B cell (primary cell): Measurements from ENCODE around the gene RAB31. TPM values are rescaled to one million over a fixed set of nuclear protein-coding genes. Genes with fewer than 3 reads are reported as not detected.

Source experiments
- ATAC-seq: fragments of 200-7000 bp; cut with Tn5 transposase; one replicate; pipeline ENCODE4 v1.10.0; 2021; ENCODE audit warnings: low read depth, mild to moderate bottlenecking, moderate number of reproducible peaks, moderate library complexity
- CTCF ChIA-PET: fragments of 350-600 bp; sonication (Branson Sonifier 250); formaldehyde crosslinking; loops from one replicate; lab custom pipeline; 2021; ENCODE audit warnings: antibody characterized with exemption, inconsistent platforms; lab: Charles Lee
- POLR2A ChIA-PET: fragments of 350-600 bp; sonication (Branson Sonifier 250); formaldehyde crosslinking; loops from one replicate; lab custom pipeline; 2021; ENCODE audit warnings: antibody characterized with exemption; lab: Charles Lee
- DNase-seq: peaks from one replicate; pipeline ENCODE4 v3.0.0; 2013
- H2AFZ ChIP-seq: 2 replicates; pipeline ENCODE4 v1.6.1; 2012; ENCODE audit warnings: mild to moderate bottlenecking, low read depth, low read length; ENCODE audit not compliant: insufficient read depth, poor library complexity, severe bottlenecking
- H3K27ac ChIP-seq, 2 donors: 1 replicate in 1 of 2; 2 replicates in 1 of 2; pipeline ENCODE4 v1.5.1; 2012 to 2013; ENCODE audit warnings: low read length in 2 of 2, mild to moderate bottlenecking in 2 of 2, moderate library complexity in 1 of 2
- H3K27me3 ChIP-seq, 4 experiments: fragments of 200-600 bp in 1 of 4; sonication (generic) in 1 of 4; replicated peaks in 1 of 4; 1 replicate in 2 of 4; 2 replicates in 2 of 4; pipeline versions ENCODE4 v1.6.1 to v1.7.0; 2013 to 2016; ENCODE audit warnings: low read length in 3 of 4, mild to moderate bottlenecking in 2 of 4, mixed read lengths in 1 of 4, moderate library complexity in 1 of 4; ENCODE audit not compliant: insufficient read depth in 4 of 4, control insufficient read depth in 3 of 4; ENCODE audit errors: control extremely low read depth in 1 of 4
- H3K36me3 ChIP-seq, 2 experiments: replicated peaks in 1 of 2; 1 replicate in 1 of 2; 2 replicates in 1 of 2; pipeline versions ENCODE4 v1.6.1 to v1.7.1; 2013; ENCODE audit warnings: low read length in 1 of 2; ENCODE audit not compliant: insufficient read depth in 2 of 2, control insufficient read depth in 1 of 2; ENCODE audit errors: control extremely low read depth in 1 of 2, extremely low read depth in 1 of 2
- H3K4me1 ChIP-seq, 2 donors: fragments of 200-600 bp in 1 of 2; sonication (generic) in 1 of 2; 1 replicate in 1 of 2; 2 replicates in 1 of 2; pipeline versions ENCODE4 v1.5.1 to v1.6.1; 2013 to 2017; ENCODE audit warnings: low read length in 2 of 2; ENCODE audit not compliant: control insufficient read depth in 2 of 2, insufficient read depth in 2 of 2
- H3K4me2 ChIP-seq: replicated peaks from 2 replicates; pipeline ENCODE3; 2012; ENCODE audit warnings: mild to moderate bottlenecking, low read depth, low read length; ENCODE audit not compliant: poor library complexity, severe bottlenecking
- H3K4me3 ChIP-seq, 5 experiments: fragments of 200-600 bp in 1 of 5; sonication (generic) in 1 of 5; 1 replicate in 3 of 5; 2 replicates in 2 of 5; pipeline versions ENCODE4 v1.5.1 to v1.7.0; 2011 to 2016; ENCODE audit warnings: low read length in 4 of 5, mild to moderate bottlenecking in 4 of 5, low read depth in 2 of 5, control low read depth in 1 of 5, moderate library complexity in 1 of 5; ENCODE audit not compliant: insufficient read depth in 1 of 5; ENCODE audit errors: control extremely low read depth in 1 of 5, extremely low read depth in 1 of 5
- H3K79me2 ChIP-seq: fragments of 200-600 bp; sonication (generic); one replicate; pipeline ENCODE4 v1.6.0; 2016; ENCODE audit warnings: low read length; ENCODE audit not compliant: control insufficient read depth, insufficient read depth
- H3K9ac ChIP-seq: fragments of 200-600 bp; sonication (generic); 2 replicates; pipeline ENCODE4 v1.6.1; 2017; ENCODE audit warnings: mild to moderate bottlenecking, low read length, moderate library complexity
- H3K9me3 ChIP-seq, 3 donors: one replicate each; pipeline versions ENCODE4 v1.6.1 to v1.7.1; 2013; ENCODE audit warnings: low read length in 2 of 3; ENCODE audit not compliant: control insufficient read depth in 2 of 3, insufficient read depth in 1 of 3; ENCODE audit errors: control extremely low read depth in 1 of 3
- H4K20me1 ChIP-seq: 2 replicates; pipeline ENCODE4 v1.6.0; 2012; ENCODE audit warnings: mild to moderate bottlenecking, low read length; ENCODE audit not compliant: insufficient read depth, control insufficient read depth, poor library complexity, severe bottlenecking
- H3K27ac Mint-ChIP-seq: one replicate; pipeline ENCODE4 v1.8.0; 2021; ENCODE audit warnings: mixed read lengths
- H3K27me3 Mint-ChIP-seq: one replicate; pipeline ENCODE4 v1.8.0; 2021; ENCODE audit warnings: mixed read lengths
- H3K4me1 Mint-ChIP-seq: one replicate; pipeline ENCODE4 v1.8.0; 2021; ENCODE audit warnings: mixed read lengths
- H3K4me3 Mint-ChIP-seq: one replicate; pipeline ENCODE4 v1.8.0; 2021; ENCODE audit warnings: mixed read lengths
- H3K9me3 Mint-ChIP-seq: one replicate; pipeline ENCODE4 v1.8.0; 2022; ENCODE audit warnings: mixed read lengths; ENCODE audit not compliant: insufficient read depth
- CTCF ChIP-seq: fragments of 200-600 bp; IDR thresholded peaks from one replicate; pipeline ENCODE4 v1.8.0; 2022; ENCODE audit warnings: antibody characterized with exemption, mild to moderate bottlenecking
- EZH2 ChIP-seq: IDR thresholded peaks from 2 replicates; pipeline ENCODE4 v1.6.1; 2012; ENCODE audit warnings: borderline replicate concordance, low read depth, mild to moderate bottlenecking, moderate library complexity, low read length; ENCODE audit not compliant: insufficient read depth, poor library complexity, severe bottlenecking
- WGBS: methylation state at CpG from one replicate; pipeline ENCODE4 v1.1.5; 2013; ENCODE audit warnings: missing lambda C conversion rate; ENCODE audit not compliant: insufficient coverage; 5-methylcytosine and 5-hydroxymethylcytosine counted together
- intact Hi-C: fragments of 100-400 bp; cut with micrococcal nuclease; formaldehyde crosslinking; loops from one replicate; pipeline ENCODE4 v1.10.0; 2022
- polyA plus RNA-seq: library from polyadenylated mRNA; depleted of rRNA; stranded (reverse); fragments of >200 nt; gene quantifications from 2 replicates; pipeline ENCODE4 v1.2.3, GENCODE V29; 2012
- total RNA-seq, 2 donors: library from RNA; stranded (reverse); fragments of 120-200 nt in 1 of 2; gene quantifications; 1 replicate in 1 of 2; 2 replicates in 1 of 2; pipeline versions ENCODE4 v1.2.3 to v1.2.4, GENCODE V29; 2013 to 2022

Gene RAB31
- total and polyA plus RNA-seq, 2 donors (not counting 1 experiment from before 2014, with no cell fraction given): 15.5 to 44.6 TPM

- no peak overlapping the region for H3K4me3 ChIP-seq
- no peaks in the 10 kb centered on the region for H3K36me3 ChIP-seq
- WGBS: 100% methylated on average over 2 of the region's 4 CpGs
- H3K9me3 Mint-ChIP-seq: no peaks in the 10 kb centered on the region
- no peak overlapping the region for H3K4me3 Mint-ChIP-seq
- CTCF ChIA-PET: no interaction called here
- no peak overlapping the region for H2AFZ ChIP-seq
- peaks cover 0 to 8% (median 2%) of the 10 kb centered on the region in 4 experiments for H3K27me3 ChIP-seq
- peaks cover 39% of the 10 kb centered on the region for H3K27me3 Mint-ChIP-seq
- H3K27ac ChIP-seq: no peak overlapping the region
- ATAC-seq (no peak), DNase-seq (no peak)
- no peaks in the 10 kb centered on the region for H4K20me1 ChIP-seq
- no peak overlapping the region for H3K9ac ChIP-seq
- TF ChIP-seq EZH2: no peak
- TF ChIP-seq CTCF: no peak
- H3K27ac Mint-ChIP-seq: no peak overlapping the region
- POLR2A ChIA-PET: no interaction called here
- intact Hi-C loops: no loop called here
- peaks cover 2% of the 10 kb centered on the region for H3K4me1 Mint-ChIP-seq
- peaks cover 0 to 6% (median 1%) of the 10 kb centered on the region in 3 donors for H3K9me3 ChIP-seq
- H3K4me2 ChIP-seq: no peak overlapping the region
- H3K79me2 ChIP-seq: no peaks in the 10 kb centered on the region
- H3K4me1 ChIP-seq: peaks cover under 1% of the 10 kb centered on the region in 2 donors
Measured at GRCh38 chr18:9907867-9908266, 199.8 kb downstream of the RAB31 start.

- POLR2A ChIA-PET: no interaction called here
- Histone ChIP-seq H3K4me3 (no peak overlapping the region), H3K27me3 (peaks cover 0 to 7% (median 2%) of the 10 kb centered on the region in 4 experiments), H4K20me1 (peaks cover 5% of the 10 kb centered on the region), H3K4me2 (no peak overlapping the region), H3K4me1 (peaks cover 5 to 7% of the 10 kb centered on the region in 2 donors), H3K79me2 (peaks cover 5% of the 10 kb centered on the region), H3K9me3 (peaks cover 0 to 6% (median 1%) of the 10 kb centered on the region in 3 donors), H3K9ac (no peak overlapping the region), H2AFZ (no peak overlapping the region), H3K36me3 (no peaks in the 10 kb centered on the region), H3K27ac (no peak overlapping the region)
- Mint-ChIP-seq H3K4me3 (no peak overlapping the region), H3K4me1 (peaks cover 9% of the 10 kb centered on the region), H3K9me3 (no peaks in the 10 kb centered on the region), H3K27me3 (peaks cover 29% of the 10 kb centered on the region), H3K27ac (no peak overlapping the region)
- DNase-seq: no peak
- intact Hi-C loops: loop anchor here (5.0 kb wide), 2 partner anchors 1203 to 1308 kb away; partner anchors contain the start of gene MTCL1
- CTCF ChIA-PET: no interaction called here
- ATAC-seq: no peak
- TF ChIP-seq EZH2: no peak
- no peak for TF ChIP-seq CTCF
Measured at GRCh38 chr18:9910071-9910470, 202.0 kb downstream of the RAB31 start.
